GM12878 (cell line): ENCODE data around the gene SH3GL2. TPM values are rescaled to one million over a fixed set of nuclear protein-coding genes. Genes with fewer than 3 reads are reported as not detected.

Source experiments
- ATAC-seq: fragments of 200-7000 bp; cut with Tn5 transposase; 3 replicates; pipeline ENCODE4 v1.9.1; 2020; ENCODE audit warnings: mild to moderate bottlenecking, moderate library complexity
- BruUV-seq: library from RNA; stranded (reverse); fragments of 400-500 nt; replicated peaks from 2 replicates; lab custom pipeline; 2021; lab: Mats Ljungman, UMichigan
- CTCF ChIA-PET: fragments of 300-600 bp; sonication (Branson Sonifier 250); formaldehyde crosslinking; extraction: SDS; loops from one replicate; lab custom pipeline; 2021; ENCODE audit warnings: inconsistent platforms; lab: Yijun Ruan, JAX
- POLR2A ChIA-PET: fragments of 350-600 bp; formaldehyde crosslinking; extraction: SDS; loops from one replicate; lab custom pipeline; 2021; ENCODE audit warnings: inconsistent platforms; lab: Charles Lee
- RAD21 ChIA-PET: fragments of 300-600 bp; sonication (Branson Sonifier 250); formaldehyde crosslinking; loops from one replicate; lab custom pipeline; 2023; ENCODE audit warnings: antibody characterized with exemption; ENCODE audit not compliant: unreplicated experiment; lab: Charles Lee
- SMC1A ChIA-PET: fragments of 300-600 bp; sonication (Branson Sonifier 250); formaldehyde crosslinking; loops from one replicate; lab custom pipeline; 2023; ENCODE audit not compliant: unreplicated experiment, uncharacterized antibody; lab: Charles Lee
- DNase-seq: peaks from one replicate; pipeline ENCODE4 v3.0.0-alpha.2; 2011; ENCODE audit warnings: low read depth, low spot score
- FAIRE-seq: peaks from 3 replicates; lab custom pipeline; 2011; peaks lifted over from hg19 to GRCh38; lab: Jason Lieb, UNC
- H2AFZ ChIP-seq: 2 replicates; pipeline ENCODE4 v1.6.0; 2011; ENCODE audit warnings: low read depth, low read length, control low read depth; ENCODE audit not compliant: control insufficient read depth
- H3K27ac ChIP-seq: 2 replicates; pipeline ENCODE4 v1.5.1; 2011; ENCODE audit warnings: control low read depth; ENCODE audit not compliant: control insufficient read depth, insufficient read depth
- H3K27me3 ChIP-seq, 2 experiments: replicated peaks in 1 of 2; 2 replicates each; pipeline versions ENCODE4 v1.6.0 to v1.6.1; 2011; ENCODE audit warnings: low read length in 1 of 2; ENCODE audit not compliant: control insufficient read depth in 2 of 2, insufficient read depth in 2 of 2
- H3K36me3 ChIP-seq, 2 experiments: 2 replicates each; pipeline ENCODE4 v1.5.1; 2011; ENCODE audit warnings: low read length in 1 of 2; ENCODE audit not compliant: control insufficient read depth in 2 of 2, insufficient read depth in 2 of 2
- H3K4me1 ChIP-seq: 2 replicates; pipeline ENCODE4 v1.6.1; 2011; ENCODE audit warnings: mild to moderate bottlenecking, low read length, moderate library complexity, mixed read lengths; ENCODE audit not compliant: control insufficient read depth, insufficient read depth
- H3K4me2 ChIP-seq: 2 replicates; pipeline ENCODE4 v1.6.0; 2011; ENCODE audit warnings: control low read depth; ENCODE audit not compliant: control insufficient read depth, insufficient read depth
- H3K4me3 ChIP-seq: fragments of 200-600 bp; sonication (generic); 2 replicates; pipeline ENCODE4 v1.5.1; 2016
- H3K79me2 ChIP-seq: 2 replicates; pipeline ENCODE4 v1.6.0; 2011; ENCODE audit warnings: low read length; ENCODE audit not compliant: control insufficient read depth, insufficient read depth
- H3K9ac ChIP-seq: 2 replicates; pipeline ENCODE4 v1.8.0; 2011; ENCODE audit warnings: low read length, control low read depth, mixed read lengths; ENCODE audit not compliant: control insufficient read depth, insufficient read depth
- H3K9me3 ChIP-seq: replicated peaks from 3 replicates; pipeline ENCODE4 v1.5.1; 2011; ENCODE audit warnings: mild to moderate bottlenecking, low read length; ENCODE audit not compliant: control insufficient read depth, insufficient read depth
- H4K20me1 ChIP-seq: 2 replicates; pipeline ENCODE4 v1.6.0; 2011; ENCODE audit not compliant: control insufficient read depth, insufficient read depth
- CEBPB ChIP-seq, 2 experiments: fragments of 150-350 bp in 1 of 2; IDR thresholded peaks; 2 replicates each; pipeline ENCODE4 v1.6.1; 2012 to 2014; ENCODE audit warnings: low read depth in 2 of 2, low read length in 2 of 2, borderline replicate concordance in 1 of 2, inconsistent platforms in 1 of 2
- CHD4 ChIP-seq: fragments of 200-600 bp; sonication (generic); IDR thresholded peaks from 2 replicates; pipeline ENCODE4 v1.6.1; 2016; ENCODE audit warnings: mild to moderate bottlenecking
- EGR1 ChIP-seq, 2 experiments: IDR thresholded peaks; 1 replicate in 1 of 2; 2 replicates in 1 of 2; pipeline ENCODE4 v1.6.1; 2011 to 2012; ENCODE audit warnings: low read depth in 2 of 2, low read length in 2 of 2, borderline replicate concordance in 1 of 2, mild to moderate bottlenecking in 1 of 2, moderate library complexity in 1 of 2
- FOXK2 ChIP-seq: fragments of 450-650 bp; IDR thresholded peaks from 2 replicates; pipeline ENCODE4 v1.6.1; 2017; ENCODE audit warnings: mild to moderate bottlenecking, moderate library complexity
- LARP7 ChIP-seq: fragments of 450-650 bp; IDR thresholded peaks from 2 replicates; pipeline ENCODE4 v1.6.1; 2017; ENCODE audit warnings: mild to moderate bottlenecking
- MYB ChIP-seq: fragments of 150-350 bp; IDR thresholded peaks from 2 replicates; pipeline ENCODE4 v1.6.1; 2014; ENCODE audit warnings: mild to moderate bottlenecking, low read depth, low read length, borderline replicate concordance
- PAX8 ChIP-seq: fragments of 450-650 bp; IDR thresholded peaks from 2 replicates; pipeline ENCODE4 v1.6.1; 2017; ENCODE audit warnings: mild to moderate bottlenecking, moderate library complexity
- RAD21 ChIP-seq: IDR thresholded peaks from 2 replicates; pipeline ENCODE4 v1.6.1; 2011; ENCODE audit warnings: mild to moderate bottlenecking, low read depth, low read length, moderate library complexity; ENCODE audit not compliant: insufficient read depth
- SIN3A ChIP-seq: IDR thresholded peaks from 2 replicates; pipeline ENCODE4 v1.6.1; 2012; ENCODE audit warnings: low read depth, low read length, improper control_type of control experiment
- TCF7 ChIP-seq: IDR thresholded peaks from 2 replicates; pipeline ENCODE4 v1.6.1; 2014; ENCODE audit warnings: antibody characterized with exemption, borderline replicate concordance
- WRNIP1 ChIP-seq: IDR thresholded peaks from 2 replicates; pipeline ENCODE4 v1.6.1; 2011; ENCODE audit warnings: low read depth, low read length, improper control_type of control experiment, borderline replicate concordance
- ZNF24 ChIP-seq: fragments of 450-650 bp; IDR thresholded peaks from 2 replicates; pipeline ENCODE4 v1.6.1; 2017; ENCODE audit warnings: antibody characterized with exemption, mild to moderate bottlenecking
- ZNF274 ChIP-seq: IDR thresholded peaks from one replicate; pipeline ENCODE4 v1.8.0; 2011; ENCODE audit not compliant: insufficient read length, insufficient read depth
- ZNF622 ChIP-seq: fragments of 450-650 bp; IDR thresholded peaks from 2 replicates; pipeline ENCODE4 v1.6.1; 2017; ENCODE audit warnings: mild to moderate bottlenecking, inconsistent platforms
- WGBS: methylation state at CpG from one replicate; pipeline ENCODE4 v1.1.6; 2016; ENCODE audit warnings: low lambda C conversion rate; ENCODE audit not compliant: insufficient replicate concordance, insufficient coverage; ENCODE audit errors: missing lambda C conversion rate; 5-methylcytosine and 5-hydroxymethylcytosine counted together
- in situ Hi-C: fragments of 300-500 bp; cut with MboI; formaldehyde crosslinking; loops from 9 replicates; pipeline ENCODE4 v1.14.3; 2018; ENCODE audit warnings: mixed read lengths
- intact Hi-C: fragments of 100-400 bp; cut with micrococcal nuclease; formaldehyde crosslinking; loops from one replicate; pipeline ENCODE4 v1.14.2; 2022; ENCODE audit not compliant: unreplicated experiment
- polyA plus RNA-seq, 11 experiments: library from polyadenylated mRNA; depleted of rRNA in 4 of 11; unstranded in 6 of 11; stranded (reverse) in 5 of 11; fragments of >200 nt; fragmentation: Nextera tagmentation in 4 of 11; fragmentation: Illumina TruSeq in 1 of 11; extraction: Ambion mirVana in 4 of 11; extraction: Trizol in 1 of 11; gene quantifications; 1 replicate in 1 of 11; 2 replicates in 10 of 11; pipeline versions ENCODE4 v1.2.1 to v1.2.3, GENCODE V29; 2011 to 2016; ENCODE audit warnings: inconsistent platforms in 2 of 11, missing spikeins in 2 of 11, low read depth in 1 of 11
- total RNA-seq, 4 experiments: library from RNA; depleted of rRNA in 3 of 4; stranded (reverse); fragments of >200 nt in 3 of 4; fragmentation: Illumina TruSeq in 1 of 4; extraction: Trizol in 1 of 4; gene quantifications; 2 replicates each; pipeline versions ENCODE4 v1.2.1 to v1.2.3, GENCODE V29; 2013 to 2021
- TF ChIP-seq, protein P1 (sequence below): fragments of 450-650 bp; IDR thresholded peaks from 2 replicates; pipeline ENCODE4 v1.6.1; 2016; ENCODE audit warnings: mild to moderate bottlenecking
- TF ChIP-seq, protein P2 (sequence below): IDR thresholded peaks from 2 replicates; pipeline ENCODE4 v1.6.1; 2012; ENCODE audit warnings: low read depth, low read length, improper control_type of control experiment
- TF ChIP-seq, protein P3 (sequence below): fragments of 450-650 bp; IDR thresholded peaks from 2 replicates; pipeline ENCODE4 v1.6.1; 2017; ENCODE audit warnings: borderline replicate concordance
- TF ChIP-seq, protein P4 (sequence below): IDR thresholded peaks from 2 replicates; pipeline ENCODE4 v1.6.1; 2011; ENCODE audit warnings: mild to moderate bottlenecking, low read depth, low read length, moderate library complexity; ENCODE audit not compliant: insufficient replicate concordance

Gene SH3GL2
- total and polyA plus RNA-seq, 10 of the 15 experiments (the other 5 are each of a cell fraction or from before 2014, with no cell fraction given), result not detected

DNA sequence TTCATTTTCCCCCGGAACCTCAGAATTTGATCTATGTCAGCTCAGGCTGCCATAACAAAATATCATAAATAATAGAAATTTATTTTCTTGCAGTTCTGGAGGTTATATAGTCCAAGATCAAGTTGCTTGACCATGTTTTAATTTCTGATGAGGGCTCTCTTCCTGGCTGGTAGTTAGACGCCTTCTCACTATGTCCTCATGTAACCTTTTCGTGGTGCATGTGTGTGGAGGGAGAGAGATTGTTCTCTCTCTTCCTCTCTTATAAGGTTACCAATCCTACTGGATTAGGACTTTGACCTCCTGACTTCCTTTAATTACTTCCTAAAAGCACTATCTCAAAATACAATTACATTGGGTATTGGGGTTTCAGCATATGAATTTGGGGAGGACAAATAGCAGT, 198.6 kb downstream of the SH3GL2 start:
- no peaks in the 10 kb centered on the region for H4K20me1 ChIP-seq
- FAIRE-seq (no peak), ATAC-seq (no peak), DNase-seq (no peak)
- ChIA-PET RAD21 (no interaction called here), POLR2A (no interaction called here), SMC1A (no interaction called here), CTCF (no interaction called here)
- no peaks in the 10 kb centered on the region for H3K9me3 ChIP-seq
- intact Hi-C loops, result no loop called here
- H3K9ac ChIP-seq, result no peak overlapping the region
- no TSS peak for BruUV-seq
- no peak overlapping the region for H3K4me2 ChIP-seq
- H3K27me3 ChIP-seq, result no peaks in the 10 kb centered on the region
- in situ Hi-C loops, result no loop called here
- no peaks in the 10 kb centered on the region for H3K79me2 ChIP-seq
- H3K4me3 ChIP-seq, result no peak overlapping the region
- H2AFZ ChIP-seq, result no peak overlapping the region
- WGBS, result 49% methylated on average over 3 of the region's 3 CpGs
- H3K36me3 ChIP-seq, result no peaks in the 10 kb centered on the region
- H3K27ac ChIP-seq, result no peak overlapping the region
- H3K4me1 ChIP-seq, result no peaks in the 10 kb centered on the region
- TF ChIP-seq ZNF24, result no peak
- TF ChIP-seq ZNF622, result no peak
- no peak for TF ChIP-seq CEBPB (IDR thresholded peaks at IDR 0.05; ENCODE audit: borderline replicate concordance in 1 of 2, low read depth in 2 of 2, low read length in 2 of 2)
- TF ChIP-seq WRNIP1, result no peak
- no peak for TF ChIP-seq PAX8
- no peak for TF ChIP-seq RAD21
- TF ChIP-seq, protein P1, sequence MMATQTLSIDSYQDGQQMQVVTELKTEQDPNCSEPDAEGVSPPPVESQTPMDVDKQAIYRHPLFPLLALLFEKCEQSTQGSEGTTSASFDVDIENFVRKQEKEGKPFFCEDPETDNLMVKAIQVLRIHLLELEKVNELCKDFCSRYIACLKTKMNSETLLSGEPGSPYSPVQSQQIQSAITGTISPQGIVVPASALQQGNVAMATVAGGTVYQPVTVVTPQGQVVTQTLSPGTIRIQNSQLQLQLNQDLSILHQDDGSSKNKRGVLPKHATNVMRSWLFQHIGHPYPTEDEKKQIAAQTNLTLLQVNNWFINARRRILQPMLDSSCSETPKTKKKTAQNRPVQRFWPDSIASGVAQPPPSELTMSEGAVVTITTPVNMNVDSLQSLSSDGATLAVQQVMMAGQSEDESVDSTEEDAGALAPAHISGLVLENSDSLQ, result no peak
- TF ChIP-seq MYB, result no peak
- TF ChIP-seq, protein P2, sequence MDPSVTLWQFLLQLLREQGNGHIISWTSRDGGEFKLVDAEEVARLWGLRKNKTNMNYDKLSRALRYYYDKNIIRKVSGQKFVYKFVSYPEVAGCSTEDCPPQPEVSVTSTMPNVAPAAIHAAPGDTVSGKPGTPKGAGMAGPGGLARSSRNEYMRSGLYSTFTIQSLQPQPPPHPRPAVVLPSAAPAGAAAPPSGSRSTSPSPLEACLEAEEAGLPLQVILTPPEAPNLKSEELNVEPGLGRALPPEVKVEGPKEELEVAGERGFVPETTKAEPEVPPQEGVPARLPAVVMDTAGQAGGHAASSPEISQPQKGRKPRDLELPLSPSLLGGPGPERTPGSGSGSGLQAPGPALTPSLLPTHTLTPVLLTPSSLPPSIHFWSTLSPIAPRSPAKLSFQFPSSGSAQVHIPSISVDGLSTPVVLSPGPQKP, result no peak
- TF ChIP-seq LARP7, result no peak
- TF ChIP-seq, protein P3, sequence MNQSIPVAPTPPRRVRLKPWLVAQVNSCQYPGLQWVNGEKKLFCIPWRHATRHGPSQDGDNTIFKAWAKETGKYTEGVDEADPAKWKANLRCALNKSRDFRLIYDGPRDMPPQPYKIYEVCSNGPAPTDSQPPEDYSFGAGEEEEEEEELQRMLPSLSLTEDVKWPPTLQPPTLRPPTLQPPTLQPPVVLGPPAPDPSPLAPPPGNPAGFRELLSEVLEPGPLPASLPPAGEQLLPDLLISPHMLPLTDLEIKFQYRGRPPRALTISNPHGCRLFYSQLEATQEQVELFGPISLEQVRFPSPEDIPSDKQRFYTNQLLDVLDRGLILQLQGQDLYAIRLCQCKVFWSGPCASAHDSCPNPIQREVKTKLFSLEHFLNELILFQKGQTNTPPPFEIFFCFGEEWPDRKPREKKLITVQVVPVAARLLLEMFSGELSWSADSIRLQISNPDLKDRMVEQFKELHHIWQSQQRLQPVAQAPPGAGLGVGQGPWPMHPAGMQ, result no peak
- no peak for TF ChIP-seq FOXK2
- TF ChIP-seq EGR1 (IDR thresholded peaks at IDR 0.05; ENCODE audit: borderline replicate concordance in 1 of 2, low read depth in 2 of 2, low read length in 2 of 2), result no peak
- no peak for TF ChIP-seq TCF7
- no peak for TF ChIP-seq SIN3A
- TF ChIP-seq, protein P4, sequence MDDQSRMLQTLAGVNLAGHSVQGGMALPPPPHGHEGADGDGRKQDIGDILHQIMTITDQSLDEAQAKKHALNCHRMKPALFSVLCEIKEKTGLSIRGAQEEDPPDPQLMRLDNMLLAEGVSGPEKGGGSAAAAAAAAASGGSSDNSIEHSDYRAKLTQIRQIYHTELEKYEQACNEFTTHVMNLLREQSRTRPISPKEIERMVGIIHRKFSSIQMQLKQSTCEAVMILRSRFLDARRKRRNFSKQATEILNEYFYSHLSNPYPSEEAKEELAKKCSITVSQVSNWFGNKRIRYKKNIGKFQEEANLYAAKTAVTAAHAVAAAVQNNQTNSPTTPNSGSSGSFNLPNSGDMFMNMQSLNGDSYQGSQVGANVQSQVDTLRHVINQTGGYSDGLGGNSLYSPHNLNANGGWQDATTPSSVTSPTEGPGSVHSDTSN, result no peak
- TF ChIP-seq ZNF274, result no peak
- TF ChIP-seq CHD4, result no peak
